Breast epithelium (tissue), 4 donors: ENCODE results near the gene PRLH. TPM values are rescaled to one million over a fixed set of nuclear protein-coding genes. Genes with fewer than 3 reads are reported as not detected.
A peak's percentile ranks its signal among the peaks of the same experiment; 100 is the strongest.

Experiments
- DNase-seq, 2 donors: peaks; one replicate each; pipeline ENCODE4 v3.0.0-alpha.2; 2019; ENCODE audit warnings: low spot score in 2 of 2
- H3K27ac ChIP-seq, 2 donors: fragments of 200-600 bp; sonication (generic) in 1 of 2; one replicate each; pipeline ENCODE4 v1.5.1; 2016 to 2019; ENCODE audit warnings: mild to moderate bottlenecking in 1 of 2
- H3K27me3 ChIP-seq, 2 donors: fragments of 200-600 bp; sonication (generic) in 1 of 2; one replicate each; pipeline versions ENCODE4 v1.5.1 to v1.6.0; 2017 to 2019; ENCODE audit warnings: control low read depth in 1 of 2, mild to moderate bottlenecking in 1 of 2
- H3K36me3 ChIP-seq: fragments of 200-600 bp; one replicate; pipeline ENCODE4 v1.5.1; 2019
- H3K4me1 ChIP-seq, 2 donors: fragments of 200-600 bp; sonication (generic); one replicate each; pipeline ENCODE4 v1.5.1; 2016 to 2019; ENCODE audit warnings: control low read depth in 1 of 2
- H3K4me3 ChIP-seq, 3 donors: fragments of 200-600 bp; sonication (generic); 1 replicate in 2 of 3; 2 replicates in 1 of 3; pipeline ENCODE4 v1.5.1; 2016 to 2019; ENCODE audit warnings: mild to moderate bottlenecking in 3 of 3, moderate library complexity in 2 of 3
- H3K9me3 ChIP-seq, 2 donors: fragments of 200-600 bp; sonication (generic) in 1 of 2; one replicate each; pipeline ENCODE4 v1.5.1; 2016 to 2019; ENCODE audit warnings: control low read depth in 1 of 2
- CTCF ChIP-seq, 3 donors: fragments of 450-650 bp; IDR thresholded peaks; one replicate each; pipeline ENCODE4 v1.5.1; 2016 to 2017; ENCODE audit warnings: antibody characterized with exemption in 3 of 3, mild to moderate bottlenecking in 3 of 3, moderate library complexity in 3 of 3
- POLR2A ChIP-seq: fragments of 450-650 bp; IDR thresholded peaks from one replicate; pipeline ENCODE4 v1.6.1; 2016; ENCODE audit warnings: antibody characterized with exemption, mild to moderate bottlenecking, moderate library complexity
- POLR2AphosphoS5 ChIP-seq, 3 donors: sonication (generic); formaldehyde crosslinking; IDR thresholded peaks; one replicate each; pipeline ENCODE4 v1.6.1; 2017; ENCODE audit warnings: antibody characterized with exemption in 3 of 3
- intact Hi-C: fragments of 100-400 bp; cut with DNase I; formaldehyde crosslinking; loops from one replicate; pipeline ENCODE4 v1.15.1; 2023; ENCODE audit warnings: low total_unique reads
- total RNA-seq, 3 donors: library from RNA; depleted of rRNA; stranded (reverse); fragments of >200 nt; gene quantifications; one replicate each; pipeline ENCODE4 v1.1.0, GENCODE V29; 2016

The PRLH gene
- total RNA-seq, 3 donors from 2014 or later: not detected

- no peak for DNase-seq
- Histone ChIP-seq H3K9me3 (no peaks in the 10 kb centered on the region), H3K27me3 (no peaks in the 10 kb centered on the region), H3K27ac (peak overlapping the region in 1 of 2 donors; percentile 54), H3K36me3 (no peaks in the 10 kb centered on the region), H3K4me3 (no peak overlapping the region), H3K4me1 (peaks cover 3 to 7% of the 10 kb centered on the region in 2 donors)
- TF ChIP-seq CTCF (IDR thresholded peaks at IDR 0.05) (no peak), POLR2A (no peak), POLR2AphosphoS5 (IDR thresholded peaks at IDR 0.05) (no peak)
- intact Hi-C loops: no loop called here
Observed at GRCh38 chr2:237571551-237571950, 5.2 kb downstream of the PRLH start.

GRCh38 chr2:237572021-237572741 lies 5.8 kb downstream of the PRLH start:
- intact Hi-C loops: no loop called here
- Histone ChIP-seq H3K36me3 (no peaks in the 10 kb centered on the region), H3K27ac (peak overlapping the region; percentile 54 to 76), H3K27me3 (no peaks in the 10 kb centered on the region), H3K4me1 (peaks cover 3 to 7% of the 10 kb centered on the region in 2 donors), H3K9me3 (no peaks in the 10 kb centered on the region), H3K4me3 (peak overlapping the region in 1 of 3 donors; percentile 2)
- peak; percentile 76 to 92 for DNase-seq
- TF ChIP-seq POLR2A (no peak), CTCF (IDR thresholded peaks at IDR 0.05) (peak; percentile 96 to 100 (median 99)), POLR2AphosphoS5 (IDR thresholded peaks at IDR 0.05) (peak in 2 of 3 donors; percentile 31 to 56)

GRCh38 chr2:237572742-237573101 lies 6.3 kb downstream of the PRLH start:
- H3K9me3 ChIP-seq: no peaks in the 10 kb centered on the region
- TF ChIP-seq POLR2AphosphoS5 (IDR thresholded peaks at IDR 0.05) (no peak), POLR2A (no peak), CTCF (IDR thresholded peaks at IDR 0.05) (no peak)
- H3K4me3 ChIP-seq: no peak overlapping the region
- H3K27ac ChIP-seq: peak overlapping the region; percentile 54 to 76
- peaks cover 3 to 7% of the 10 kb centered on the region in 2 donors for H3K4me1 ChIP-seq
- intact Hi-C loops: no loop called here
- H3K36me3 ChIP-seq: no peaks in the 10 kb centered on the region
- DNase-seq: no peak
- no peaks in the 10 kb centered on the region for H3K27me3 ChIP-seq

GRCh38 chr2:237573721-237574415 lies 7.5 kb downstream of the PRLH start:
- Histone ChIP-seq H3K27me3 (no peaks in the 10 kb centered on the region), H3K9me3 (no peaks in the 10 kb centered on the region), H3K4me3 (no peak overlapping the region), H3K36me3 (no peaks in the 10 kb centered on the region), H3K27ac (peak overlapping the region in 1 of 2 donors; percentile 89), H3K4me1 (peaks cover 3 to 7% of the 10 kb centered on the region in 2 donors)
- no peak for DNase-seq
- TF ChIP-seq POLR2AphosphoS5 (IDR thresholded peaks at IDR 0.05) (no peak), CTCF (IDR thresholded peaks at IDR 0.05) (no peak), POLR2A (no peak)
- intact Hi-C loops: no loop called here

GRCh38 chr2:237574467-237574866 lies 8.1 kb downstream of the PRLH start:
- Histone ChIP-seq H3K9me3 (no peaks in the 10 kb centered on the region), H3K27me3 (no peaks in the 10 kb centered on the region), H3K4me1 (peaks cover 3 to 7% of the 10 kb centered on the region in 2 donors), H3K36me3 (no peaks in the 10 kb centered on the region), H3K4me3 (no peak overlapping the region), H3K27ac (peak overlapping the region; percentile 76 to 89)
- intact Hi-C loops: no loop called here
- TF ChIP-seq POLR2AphosphoS5 (IDR thresholded peaks at IDR 0.05) (no peak), CTCF (IDR thresholded peaks at IDR 0.05) (no peak), POLR2A (no peak)
- DNase-seq: no peak
